GM12873 (cell line): ENCODE data around the gene PHC2.
A peak's percentile ranks its signal among the peaks of the same experiment; 100 is the strongest.

Experiments used
- TF ChIP-seq, protein P1 (sequence below): IDR thresholded peaks from 2 replicates; pipeline ENCODE4 v1.5.1; 2012; ENCODE audit warnings: low read depth, mild to moderate bottlenecking, moderate library complexity, low read length, control low read depth; ENCODE audit not compliant: insufficient read depth; ENCODE audit errors: missing control alignments

Gene PHC2

DNA sequence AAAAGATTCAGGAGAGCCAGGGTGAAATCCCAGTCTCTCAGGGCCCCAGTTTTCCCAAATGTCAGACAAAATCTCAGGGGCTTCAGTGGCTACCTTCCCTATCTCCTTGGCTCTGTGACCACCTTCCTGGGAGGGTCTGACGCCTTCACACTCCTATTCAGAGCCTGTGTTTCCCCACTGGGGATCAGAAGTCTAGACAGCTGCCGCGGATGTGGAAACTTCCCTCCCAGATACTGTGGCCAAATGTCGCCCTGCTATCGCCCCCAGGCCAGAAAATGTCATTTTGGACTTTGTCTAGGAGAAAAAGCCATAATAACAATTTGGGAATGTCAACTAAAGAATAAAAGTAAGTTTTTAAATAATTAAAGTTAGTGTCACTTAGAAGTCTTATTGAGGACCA, 125.9 kb downstream of the PHC2 start:
- TF ChIP-seq, protein P1, sequence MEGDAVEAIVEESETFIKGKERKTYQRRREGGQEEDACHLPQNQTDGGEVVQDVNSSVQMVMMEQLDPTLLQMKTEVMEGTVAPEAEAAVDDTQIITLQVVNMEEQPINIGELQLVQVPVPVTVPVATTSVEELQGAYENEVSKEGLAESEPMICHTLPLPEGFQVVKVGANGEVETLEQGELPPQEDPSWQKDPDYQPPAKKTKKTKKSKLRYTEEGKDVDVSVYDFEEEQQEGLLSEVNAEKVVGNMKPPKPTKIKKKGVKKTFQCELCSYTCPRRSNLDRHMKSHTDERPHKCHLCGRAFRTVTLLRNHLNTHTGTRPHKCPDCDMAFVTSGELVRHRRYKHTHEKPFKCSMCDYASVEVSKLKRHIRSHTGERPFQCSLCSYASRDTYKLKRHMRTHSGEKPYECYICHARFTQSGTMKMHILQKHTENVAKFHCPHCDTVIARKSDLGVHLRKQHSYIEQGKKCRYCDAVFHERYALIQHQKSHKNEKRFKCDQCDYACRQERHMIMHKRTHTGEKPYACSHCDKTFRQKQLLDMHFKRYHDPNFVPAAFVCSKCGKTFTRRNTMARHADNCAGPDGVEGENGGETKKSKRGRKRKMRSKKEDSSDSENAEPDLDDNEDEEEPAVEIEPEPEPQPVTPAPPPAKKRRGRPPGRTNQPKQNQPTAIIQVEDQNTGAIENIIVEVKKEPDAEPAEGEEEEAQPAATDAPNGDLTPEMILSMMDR, result no peak

DNA sequence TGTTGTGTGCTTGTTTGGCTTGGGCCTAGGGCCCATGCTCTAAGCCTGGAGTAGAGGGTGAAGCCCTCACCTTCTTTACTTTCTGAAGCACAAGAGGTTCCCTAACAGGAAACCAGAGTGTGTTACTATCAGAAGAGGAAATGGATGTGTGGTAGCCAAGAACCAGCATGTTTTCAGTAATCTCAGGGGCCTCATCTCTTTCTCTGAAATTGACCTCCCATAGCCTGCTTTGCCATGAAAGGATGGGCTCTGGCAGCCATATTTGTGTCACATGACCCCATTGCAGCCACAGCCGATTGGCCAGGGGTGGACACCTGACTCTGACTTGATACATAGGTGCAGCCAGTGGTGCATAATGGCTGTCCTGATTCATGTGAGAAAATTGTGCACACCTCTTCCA, 128.6 kb downstream of the PHC2 start:
- TF ChIP-seq, protein P1, result no peak

GRCh38 chr1:33301273-33301984, 129.5 kb downstream of the PHC2 start:
- TF ChIP-seq, protein P1, result no peak

GRCh38 chr1:33300673-33301072, 130.2 kb downstream of the PHC2 start:
- TF ChIP-seq, protein P1, result no peak

DNA sequence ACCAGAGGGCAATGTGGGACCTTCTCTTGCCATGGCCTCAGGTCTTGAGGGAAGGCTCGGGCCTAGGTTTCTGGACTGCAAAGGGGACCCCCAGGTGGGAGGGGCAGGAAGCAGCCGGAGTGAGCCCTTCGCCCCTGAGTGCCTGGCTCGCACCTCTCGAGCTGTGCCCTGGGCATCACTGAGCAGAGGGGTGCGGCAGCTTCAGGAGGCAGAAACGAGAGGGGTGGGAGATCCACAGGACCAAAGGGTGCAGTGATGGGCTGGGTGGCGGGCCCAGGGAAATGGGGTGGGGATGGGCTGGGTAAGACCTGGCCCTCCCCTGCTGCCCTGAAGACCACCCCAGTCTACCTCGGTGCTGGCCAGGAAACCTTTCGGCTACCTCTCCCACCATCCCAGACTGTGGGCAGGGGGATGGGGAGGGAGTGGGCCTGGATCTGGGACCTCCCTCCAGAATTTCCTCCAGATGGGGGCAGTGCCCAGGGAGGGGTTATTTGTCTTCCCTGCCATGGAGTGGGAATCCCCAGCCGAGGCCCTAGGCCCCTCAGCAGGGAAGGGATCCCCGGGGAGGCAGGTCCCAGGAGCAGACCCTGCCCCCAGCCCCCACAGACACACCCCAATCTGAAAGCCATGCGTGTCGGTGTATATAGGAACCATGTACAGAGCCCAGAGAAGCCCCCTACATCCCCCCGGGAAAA, 131.3 kb downstream of the PHC2 start:
- TF ChIP-seq, protein P1, result no peak

DNA sequence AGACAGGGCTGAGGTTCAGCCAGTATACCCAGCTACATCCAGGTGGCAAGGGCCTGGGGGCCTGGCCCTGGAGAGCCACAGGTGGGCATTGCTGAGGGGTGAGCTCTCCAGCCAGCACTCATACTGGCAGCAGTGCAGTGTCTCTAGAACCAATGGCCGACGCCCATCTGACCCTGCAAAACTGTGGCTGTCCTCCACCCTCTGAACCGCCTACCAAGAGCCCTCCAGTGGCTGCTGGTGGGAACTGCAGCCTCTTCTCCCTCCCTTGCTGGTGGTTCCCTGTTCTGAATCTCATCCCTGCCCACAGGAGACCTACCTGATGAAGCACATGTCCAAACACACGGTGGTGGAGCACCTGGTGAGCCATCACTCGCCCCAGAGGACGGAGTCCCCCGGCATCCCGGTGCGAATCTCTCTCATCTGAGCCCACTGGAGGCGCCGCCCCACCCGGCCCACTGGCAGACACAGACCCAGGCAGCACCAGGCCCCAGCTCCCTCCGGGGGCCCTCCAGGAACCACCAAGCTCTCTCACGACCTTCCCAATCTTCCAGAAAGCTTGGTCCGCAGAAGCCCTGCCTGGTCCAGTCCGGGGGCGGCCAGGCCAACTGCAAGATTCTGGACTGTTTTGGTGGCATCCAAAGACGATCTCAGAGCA, 132.1 kb downstream of the PHC2 start:
- TF ChIP-seq, protein P1, result peak; percentile 98
